Vagina (tissue), 2 donors: ENCODE results near the gene PON2. TPM values are rescaled to one million over a fixed set of nuclear protein-coding genes. Genes with fewer than 3 reads are reported as not detected.

Experiments
- DNase-seq, 2 donors: peaks; one replicate each; pipeline ENCODE4 v3.0.0-alpha.2; 2017; ENCODE audit errors: extremely low spot score in 2 of 2
- H3K27ac ChIP-seq: fragments of 200-600 bp; sonication (generic); one replicate; pipeline ENCODE4 v1.5.1; 2019
- H3K27me3 ChIP-seq: fragments of 200-600 bp; sonication (generic); one replicate; pipeline ENCODE4 v1.5.1; 2019
- H3K36me3 ChIP-seq, 2 donors: fragments of 200-600 bp; sonication (generic); one replicate each; pipeline ENCODE4 v1.5.1; 2017 to 2019
- H3K4me1 ChIP-seq: fragments of 200-600 bp; sonication (generic); one replicate; pipeline ENCODE4 v1.5.1; 2019
- H3K4me3 ChIP-seq, 2 donors: fragments of 200-600 bp; sonication (generic); 1 replicate in 1 of 2; 2 replicates in 1 of 2; pipeline ENCODE4 v1.5.1; 2016 to 2019
- H3K9me3 ChIP-seq: fragments of 200-600 bp; sonication (generic); one replicate; pipeline ENCODE4 v1.5.1; 2019
- POLR2A ChIP-seq, 2 donors: fragments of 450-650 bp; IDR thresholded peaks; one replicate each; pipeline ENCODE4 v1.6.1; 2017; ENCODE audit warnings: antibody characterized with exemption in 2 of 2, mild to moderate bottlenecking in 2 of 2, moderate library complexity in 2 of 2
- POLR2AphosphoS5 ChIP-seq, 2 donors: sonication (generic); formaldehyde crosslinking; IDR thresholded peaks; one replicate each; pipeline ENCODE4 v1.9.0; 2017; ENCODE audit warnings: antibody characterized with exemption in 2 of 2, mild to moderate bottlenecking in 2 of 2, low read depth in 1 of 2; ENCODE audit not compliant: insufficient read depth in 1 of 2
- intact Hi-C: fragments of 100-400 bp; cut with DNase I; formaldehyde crosslinking; loops from one replicate; pipeline ENCODE4 v1.15.1; 2023
- total RNA-seq: library from RNA; depleted of rRNA; stranded (reverse); fragments of >200 nt; gene quantifications from one replicate; pipeline ENCODE4 v1.2.3, GENCODE V29; 2016
- TF ChIP-seq, protein P1 (sequence below), 3 experiments: fragments of 450-650 bp in 2 of 3; fragments of 200-600 bp in 1 of 3; sonication (generic) in 1 of 3; IDR thresholded peaks; one replicate each; pipeline ENCODE4 v1.5.1; 2017 to 2019; ENCODE audit warnings: antibody characterized with exemption in 3 of 3, mild to moderate bottlenecking in 2 of 3, moderate library complexity in 2 of 3

PON2 gene
- total RNA-seq, 1 donor from 2014 or later, result 77.3 TPM

DNA sequence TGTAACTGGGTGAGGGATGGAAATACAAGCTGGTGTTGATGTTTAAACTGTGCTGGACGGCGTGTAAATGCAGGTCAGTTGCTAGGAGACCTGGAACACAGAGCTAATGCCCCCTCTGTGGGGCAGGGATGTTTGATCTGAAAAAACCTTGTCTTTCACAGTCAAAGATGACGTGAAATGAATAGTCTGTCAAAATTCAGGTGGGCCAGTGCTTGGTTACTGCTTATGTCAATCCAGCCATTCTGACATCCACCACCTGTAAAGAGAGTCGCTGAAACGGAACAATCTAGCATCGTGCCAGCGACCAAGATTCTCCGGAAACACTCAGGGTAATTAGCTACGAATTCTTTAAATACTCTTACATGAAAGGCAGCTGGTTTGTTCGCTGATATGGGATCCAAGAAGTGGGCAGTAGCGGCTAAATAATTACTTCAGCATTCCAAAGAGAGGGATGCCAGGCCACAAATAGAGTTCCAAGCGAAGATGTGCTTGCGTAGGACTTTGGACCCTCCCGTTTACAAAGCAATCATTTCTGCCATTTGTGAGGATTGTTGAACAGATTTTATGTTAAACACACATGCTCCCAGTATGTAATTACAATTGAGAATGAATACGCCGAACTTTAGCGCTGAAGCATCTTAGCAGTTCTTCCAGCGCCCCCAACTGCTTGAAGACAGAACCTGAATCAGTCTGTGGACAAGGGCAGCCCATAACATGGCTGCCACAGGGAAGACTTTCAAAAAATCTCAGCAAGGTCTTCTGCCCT, 43.6 kb upstream of the PON2 start:
- no peak overlapping the region for H3K4me3 ChIP-seq
- no peak for DNase-seq
- intact Hi-C loops, result no loop called here
- H3K27me3 ChIP-seq, result no peaks in the 10 kb centered on the region
- no peak overlapping the region for H3K27ac ChIP-seq
- H3K4me1 ChIP-seq, result no peaks in the 10 kb centered on the region
- no peaks in the 10 kb centered on the region for H3K9me3 ChIP-seq
- H3K36me3 ChIP-seq, result no peaks in the 10 kb centered on the region
- TF ChIP-seq POLR2A (IDR thresholded peaks at IDR 0.05) (no peak), POLR2AphosphoS5 (IDR thresholded peaks at IDR 0.05; ENCODE audit: insufficient read depth in 1 of 2, low read depth in 1 of 2) (no peak)
- TF ChIP-seq, protein P1, sequence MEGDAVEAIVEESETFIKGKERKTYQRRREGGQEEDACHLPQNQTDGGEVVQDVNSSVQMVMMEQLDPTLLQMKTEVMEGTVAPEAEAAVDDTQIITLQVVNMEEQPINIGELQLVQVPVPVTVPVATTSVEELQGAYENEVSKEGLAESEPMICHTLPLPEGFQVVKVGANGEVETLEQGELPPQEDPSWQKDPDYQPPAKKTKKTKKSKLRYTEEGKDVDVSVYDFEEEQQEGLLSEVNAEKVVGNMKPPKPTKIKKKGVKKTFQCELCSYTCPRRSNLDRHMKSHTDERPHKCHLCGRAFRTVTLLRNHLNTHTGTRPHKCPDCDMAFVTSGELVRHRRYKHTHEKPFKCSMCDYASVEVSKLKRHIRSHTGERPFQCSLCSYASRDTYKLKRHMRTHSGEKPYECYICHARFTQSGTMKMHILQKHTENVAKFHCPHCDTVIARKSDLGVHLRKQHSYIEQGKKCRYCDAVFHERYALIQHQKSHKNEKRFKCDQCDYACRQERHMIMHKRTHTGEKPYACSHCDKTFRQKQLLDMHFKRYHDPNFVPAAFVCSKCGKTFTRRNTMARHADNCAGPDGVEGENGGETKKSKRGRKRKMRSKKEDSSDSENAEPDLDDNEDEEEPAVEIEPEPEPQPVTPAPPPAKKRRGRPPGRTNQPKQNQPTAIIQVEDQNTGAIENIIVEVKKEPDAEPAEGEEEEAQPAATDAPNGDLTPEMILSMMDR (IDR thresholded peaks at IDR 0.05), result no peak

DNA sequence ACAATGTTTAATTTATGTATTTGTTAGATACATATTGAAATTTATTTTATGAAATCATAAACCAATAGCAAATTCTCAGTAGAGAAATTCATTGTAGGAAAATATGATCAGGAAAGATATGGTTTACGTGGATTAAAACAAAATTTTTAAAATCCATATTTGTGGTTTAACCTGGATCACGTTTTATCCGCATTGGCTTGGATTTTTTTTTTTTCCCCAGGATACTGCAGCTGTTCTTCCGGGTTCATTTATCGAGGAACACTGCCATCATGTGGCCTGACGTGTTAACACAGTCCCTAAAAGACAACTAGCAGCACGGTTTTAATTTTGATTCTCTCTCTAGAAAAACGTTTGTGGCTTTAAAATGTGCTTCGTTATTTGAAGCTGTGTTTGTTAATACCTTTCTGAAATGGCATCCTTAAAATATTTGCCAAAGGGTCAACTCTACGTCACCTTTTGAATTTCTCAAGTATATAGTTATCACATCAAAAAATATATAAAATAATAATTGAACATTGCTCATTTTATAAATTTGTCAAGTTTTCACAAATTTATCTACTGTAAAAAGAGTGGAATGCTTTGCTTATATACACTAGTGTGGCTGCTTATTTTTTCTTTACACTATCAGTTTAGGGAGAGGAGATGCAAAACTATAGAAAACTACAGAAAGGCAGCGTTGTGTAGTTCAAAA, 42.2 kb upstream of the PON2 start:
- Histone ChIP-seq H3K36me3 (no peaks in the 10 kb centered on the region), H3K27ac (no peak overlapping the region), H3K9me3 (no peaks in the 10 kb centered on the region), H3K4me1 (no peaks in the 10 kb centered on the region), H3K27me3 (no peaks in the 10 kb centered on the region), H3K4me3 (no peak overlapping the region)
- no peak for DNase-seq
- intact Hi-C loops, result no loop called here
- no peak for TF ChIP-seq POLR2AphosphoS5 (IDR thresholded peaks at IDR 0.05; ENCODE audit: insufficient read depth in 1 of 2, low read depth in 1 of 2)
- no peak for TF ChIP-seq POLR2A (IDR thresholded peaks at IDR 0.05)
- TF ChIP-seq, protein P1 (IDR thresholded peaks at IDR 0.05), result peak; percentile 41 to 74 (median 63)

DNA sequence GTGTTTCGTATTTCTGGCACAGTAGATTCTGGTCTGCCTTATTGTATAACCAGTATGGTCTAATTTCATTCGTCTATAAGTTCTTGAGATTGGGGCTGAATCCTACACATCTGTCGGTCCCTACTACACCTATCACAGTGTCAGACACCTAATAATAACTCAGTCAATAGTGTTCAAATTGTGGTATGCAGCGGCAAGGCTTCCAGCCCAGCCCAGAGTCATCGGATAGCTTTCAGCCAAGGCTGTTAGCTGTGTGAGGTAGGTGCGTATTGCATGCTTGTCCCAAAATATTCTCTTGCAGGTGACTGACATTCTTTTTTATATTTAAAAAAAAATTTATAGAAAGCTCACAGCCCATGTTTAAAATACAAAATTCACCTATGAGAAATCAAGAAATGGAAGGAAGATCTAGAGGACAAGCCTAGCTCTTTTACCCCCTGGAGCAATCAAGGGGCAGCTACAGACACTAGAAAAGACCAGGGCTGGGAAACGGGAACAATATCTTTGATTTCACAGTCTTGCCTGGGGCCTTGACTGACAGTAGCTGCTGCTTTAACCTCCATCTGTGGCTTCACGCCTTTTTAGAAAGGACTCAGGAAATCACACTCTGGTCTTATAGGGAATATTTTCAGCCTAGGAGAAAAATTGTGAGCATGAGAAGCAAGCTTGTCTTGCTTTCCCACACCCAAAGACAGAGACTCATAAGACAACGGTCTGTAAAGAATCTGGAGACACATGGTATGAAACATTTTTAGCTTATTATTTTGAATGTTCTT, 41.4 kb upstream of the PON2 start:
- no peaks in the 10 kb centered on the region for H3K4me1 ChIP-seq
- no peaks in the 10 kb centered on the region for H3K36me3 ChIP-seq
- H3K27me3 ChIP-seq, result no peaks in the 10 kb centered on the region
- DNase-seq, result no peak
- TF ChIP-seq, protein P1 (IDR thresholded peaks at IDR 0.05), result no peak
- no peak for TF ChIP-seq POLR2AphosphoS5 (IDR thresholded peaks at IDR 0.05; ENCODE audit: insufficient read depth in 1 of 2, low read depth in 1 of 2)
- intact Hi-C loops, result no loop called here
- H3K27ac ChIP-seq, result no peak overlapping the region
- H3K9me3 ChIP-seq, result no peaks in the 10 kb centered on the region
- no peak overlapping the region for H3K4me3 ChIP-seq

DNA sequence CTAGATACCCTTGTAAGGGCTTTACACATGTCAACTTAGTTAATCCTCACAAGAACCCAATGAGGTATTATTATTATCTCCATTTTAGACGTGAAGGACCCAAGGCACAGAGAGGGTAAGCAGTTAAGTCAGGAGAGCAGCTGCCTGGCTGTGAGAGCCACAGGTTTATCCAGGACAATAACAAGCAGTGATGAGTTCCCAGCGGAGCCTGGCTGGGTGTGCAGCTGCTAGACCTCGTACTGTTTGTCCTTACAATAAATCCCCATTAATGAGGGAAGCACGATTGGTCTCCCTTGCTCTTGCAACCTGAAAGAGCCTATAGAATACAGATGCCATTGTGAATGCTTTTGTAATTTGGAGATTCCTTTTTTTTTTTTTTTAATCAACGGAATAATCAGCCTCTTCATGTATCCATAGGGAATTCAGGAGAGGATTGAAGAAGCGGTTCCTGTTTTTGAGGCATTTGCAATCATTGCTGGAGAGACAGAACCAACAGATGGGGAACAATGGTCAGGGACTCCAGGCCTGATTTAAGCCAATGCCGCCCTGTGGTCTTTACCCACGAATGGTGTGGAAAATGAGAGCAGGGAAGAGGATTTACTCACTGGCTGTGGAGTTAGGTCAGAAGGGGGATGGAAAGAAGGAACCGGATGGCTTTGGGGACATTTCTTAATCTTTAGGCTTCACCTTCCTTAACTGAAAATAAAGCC, 38.6 kb upstream of the PON2 start:
- DNase-seq, result no peak
- no peaks in the 10 kb centered on the region for H3K27me3 ChIP-seq
- H3K27ac ChIP-seq, result no peak overlapping the region
- H3K4me1 ChIP-seq, result no peaks in the 10 kb centered on the region
- no peak for TF ChIP-seq POLR2A (IDR thresholded peaks at IDR 0.05)
- no peak for TF ChIP-seq POLR2AphosphoS5 (IDR thresholded peaks at IDR 0.05; ENCODE audit: insufficient read depth in 1 of 2, low read depth in 1 of 2)
- TF ChIP-seq, protein P1 (IDR thresholded peaks at IDR 0.05), result no peak
- no peak overlapping the region for H3K4me3 ChIP-seq
- no peaks in the 10 kb centered on the region for H3K9me3 ChIP-seq
- intact Hi-C loops, result no loop called here
- H3K36me3 ChIP-seq, result no peaks in the 10 kb centered on the region
